NB4 (cell line): Measurements from ENCODE around the gene METTL24.

Experiments
- DNase-seq: peaks from one replicate; pipeline ENCODE4 v3.0.0; 2010; ENCODE audit warnings: low read depth
- H3K4me3 ChIP-seq: one replicate; pipeline ENCODE4 v1.5.1; 2011; ENCODE audit warnings: mild to moderate bottlenecking, low read depth, low read length, moderate library complexity
- CTCF ChIP-seq: IDR thresholded peaks from one replicate; pipeline ENCODE4 v1.5.1; 2012; ENCODE audit warnings: low read depth, low read length
- MAX ChIP-seq: IDR thresholded peaks from 2 replicates; pipeline ENCODE4 v1.6.1; 2011; ENCODE audit warnings: low read depth, low read length
- MYC ChIP-seq: IDR thresholded peaks from 2 replicates; pipeline ENCODE4 v1.6.1; 2011; ENCODE audit warnings: low read depth, low read length
- POLR2A ChIP-seq: IDR thresholded peaks from 2 replicates; pipeline ENCODE4 v1.6.1; 2011; ENCODE audit warnings: mild to moderate bottlenecking; ENCODE audit not compliant: insufficient read length; ENCODE audit errors: extremely low read depth

The METTL24 gene

GRCh38 chr6:110348961-110349690 lies 9.0 kb downstream of the METTL24 start:
- TF ChIP-seq CTCF (no peak), MAX (no peak), MYC (no peak), POLR2A (no peak)
- DNase-seq = no peak
- H3K4me3 ChIP-seq = no peak overlapping the region

GRCh38 chr6:110345025-110345424 lies 13.1 kb downstream of the METTL24 start:
- no peak for TF ChIP-seq MYC
- TF ChIP-seq POLR2A = no peak
- no peak for TF ChIP-seq MAX
- no peak for TF ChIP-seq CTCF
- no peak for DNase-seq
- H3K4me3 ChIP-seq = no peak overlapping the region

- H3K4me3 ChIP-seq = no peak overlapping the region
- TF ChIP-seq MYC = no peak
- TF ChIP-seq POLR2A = no peak
- no peak for TF ChIP-seq CTCF
- TF ChIP-seq MAX = no peak
- no peak for DNase-seq
Observed at GRCh38 chr6:110342759-110343158, 15.4 kb downstream of the METTL24 start.

GRCh38 chr6:110341663-110342596 lies 16.2 kb downstream of the METTL24 start:
- peak; percentile 33 for DNase-seq
- no peak for TF ChIP-seq MAX
- TF ChIP-seq CTCF = peak; percentile 42
- H3K4me3 ChIP-seq = no peak overlapping the region

GRCh38 chr6:110341067-110341466 lies 17.1 kb downstream of the METTL24 start:
- DNase-seq = no peak
- TF ChIP-seq MYC (no peak), POLR2A (no peak), CTCF (no peak), MAX (no peak)
- no peak overlapping the region for H3K4me3 ChIP-seq
